Colonic mucosa (tissue), 4 donors: ENCODE data around the gene SFR1. TPM values are rescaled to one million over a fixed set of nuclear protein-coding genes. Genes with fewer than 3 reads are reported as not detected.

Experiments
- DNase-seq: peaks from one replicate; pipeline ENCODE4 v3.0.0-alpha.2; 2020
- H3K27ac ChIP-seq: fragments of 200-600 bp; one replicate; pipeline ENCODE4 v1.8.0; 2021
- H3K27me3 ChIP-seq: fragments of 200-600 bp; one replicate; pipeline ENCODE4 v1.8.0; 2021
- H3K36me3 ChIP-seq: fragments of 200-600 bp; one replicate; pipeline ENCODE4 v1.8.0; 2021
- H3K4me1 ChIP-seq: fragments of 200-600 bp; one replicate; pipeline ENCODE4 v1.8.0; 2021; ENCODE audit warnings: mild to moderate bottlenecking
- H3K4me3 ChIP-seq: fragments of 200-600 bp; one replicate; pipeline ENCODE4 v1.8.0; 2021
- H3K9ac ChIP-seq, 2 donors: one replicate each; pipeline ENCODE4 v1.7.0; 2013; ENCODE audit warnings: control low read depth in 2 of 2, low read depth in 2 of 2, low read length in 2 of 2
- H3K9me3 ChIP-seq: fragments of 200-600 bp; one replicate; pipeline ENCODE4 v1.8.0; 2021
- intact Hi-C: fragments of 100-400 bp; cut with DNase I; formaldehyde crosslinking; loops from one replicate; pipeline ENCODE4 v1.14.1; 2022
- total RNA-seq, 2 donors: library from RNA; stranded (reverse); fragmentation: NEBNext Ultra II Directional in 1 of 2; extraction: Animal tissue kit (Norgen Biotek cat#: 25700) in 1 of 2; gene quantifications; one replicate each; pipeline ENCODE4 v1.2.1, GENCODE V29; 2021
- TF ChIP-seq, protein P1 (sequence below): fragments of 200-600 bp; IDR thresholded peaks from one replicate; pipeline ENCODE4 v1.8.0; 2022; ENCODE audit warnings: antibody characterized with exemption, mild to moderate bottlenecking
- donor health status: healthy.
- donor health status: DM: no; HTN: no; CAD: no.
- donor health status: DM: no; HTN: no; CAD: no.

The SFR1 gene
- total RNA-seq, 2 donors from 2014 or later = 6.8 to 8.0 TPM

DNA sequence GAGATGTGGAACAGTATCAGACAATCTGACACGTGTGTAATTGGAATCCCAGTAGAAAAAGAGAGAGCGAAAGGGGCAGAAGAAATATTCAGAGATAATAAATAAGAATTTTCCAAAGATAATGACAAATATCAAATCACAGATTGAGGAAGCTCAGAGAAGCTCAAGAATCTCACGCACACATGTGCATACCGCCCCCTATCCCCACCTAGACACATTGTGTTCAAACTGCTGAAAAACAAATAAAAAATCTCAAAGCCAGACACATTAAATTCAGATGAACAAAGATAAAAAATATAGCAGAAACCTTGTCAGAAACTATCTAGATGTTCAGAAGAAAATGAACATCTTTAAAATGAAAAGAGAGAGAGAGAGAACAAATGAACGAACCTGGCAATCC, 17.2 kb downstream of the SFR1 start:
- Histone ChIP-seq H3K36me3 (no peaks in the 10 kb centered on the region), H3K4me1 (no peaks in the 10 kb centered on the region), H3K9ac (no peak overlapping the region), H3K4me3 (no peak overlapping the region), H3K9me3 (no peaks in the 10 kb centered on the region), H3K27me3 (no peaks in the 10 kb centered on the region), H3K27ac (no peak overlapping the region)
- intact Hi-C loops = no loop called here
- no peak for DNase-seq
- TF ChIP-seq, protein P1, sequence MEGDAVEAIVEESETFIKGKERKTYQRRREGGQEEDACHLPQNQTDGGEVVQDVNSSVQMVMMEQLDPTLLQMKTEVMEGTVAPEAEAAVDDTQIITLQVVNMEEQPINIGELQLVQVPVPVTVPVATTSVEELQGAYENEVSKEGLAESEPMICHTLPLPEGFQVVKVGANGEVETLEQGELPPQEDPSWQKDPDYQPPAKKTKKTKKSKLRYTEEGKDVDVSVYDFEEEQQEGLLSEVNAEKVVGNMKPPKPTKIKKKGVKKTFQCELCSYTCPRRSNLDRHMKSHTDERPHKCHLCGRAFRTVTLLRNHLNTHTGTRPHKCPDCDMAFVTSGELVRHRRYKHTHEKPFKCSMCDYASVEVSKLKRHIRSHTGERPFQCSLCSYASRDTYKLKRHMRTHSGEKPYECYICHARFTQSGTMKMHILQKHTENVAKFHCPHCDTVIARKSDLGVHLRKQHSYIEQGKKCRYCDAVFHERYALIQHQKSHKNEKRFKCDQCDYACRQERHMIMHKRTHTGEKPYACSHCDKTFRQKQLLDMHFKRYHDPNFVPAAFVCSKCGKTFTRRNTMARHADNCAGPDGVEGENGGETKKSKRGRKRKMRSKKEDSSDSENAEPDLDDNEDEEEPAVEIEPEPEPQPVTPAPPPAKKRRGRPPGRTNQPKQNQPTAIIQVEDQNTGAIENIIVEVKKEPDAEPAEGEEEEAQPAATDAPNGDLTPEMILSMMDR = no peak

DNA sequence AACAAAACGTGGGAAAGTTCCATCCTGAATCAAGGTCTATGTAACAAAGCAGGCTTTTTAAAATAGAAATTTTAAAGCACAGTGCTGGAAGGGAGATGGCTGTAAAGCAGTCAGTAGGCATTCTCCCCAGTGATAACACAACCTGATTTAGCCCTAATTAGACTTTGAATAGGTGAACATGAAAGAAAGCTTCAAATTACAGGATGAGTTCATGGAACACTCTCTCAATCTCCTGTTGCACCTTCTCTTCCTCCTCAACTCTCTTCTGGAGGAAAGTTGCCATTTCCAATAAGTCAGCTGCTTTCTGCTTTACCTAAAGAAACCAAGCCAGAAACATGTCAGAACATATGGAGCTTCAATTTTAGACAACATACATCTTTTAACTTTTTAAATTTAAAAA, 20.1 kb downstream of the SFR1 start:
- TF ChIP-seq, protein P1 = no peak
- DNase-seq = no peak
- Histone ChIP-seq H3K4me3 (no peak overlapping the region), H3K9me3 (no peaks in the 10 kb centered on the region), H3K27me3 (no peaks in the 10 kb centered on the region), H3K27ac (no peak overlapping the region), H3K36me3 (no peaks in the 10 kb centered on the region), H3K9ac (no peak overlapping the region), H3K4me1 (no peaks in the 10 kb centered on the region)
- intact Hi-C loops = no loop called here

DNA sequence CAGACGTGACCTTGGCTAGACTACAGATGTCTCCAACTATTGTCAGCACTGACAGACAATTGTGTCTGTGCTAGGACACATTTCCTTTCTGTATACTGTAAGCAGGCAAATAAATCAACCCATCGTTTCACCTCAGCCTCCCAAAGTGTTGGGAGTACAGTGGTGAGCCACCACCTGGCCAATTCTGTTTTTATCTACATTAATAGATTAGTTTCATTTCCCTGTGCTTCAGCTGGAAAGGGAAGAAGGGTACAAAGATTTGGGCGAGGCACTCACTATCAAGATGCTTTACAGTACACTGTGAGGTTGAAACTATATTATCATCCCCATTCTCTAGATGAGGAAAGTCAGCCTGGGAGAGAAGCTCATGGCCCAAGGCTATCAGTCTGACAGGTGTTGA, 21.9 kb downstream of the SFR1 start:
- TF ChIP-seq, protein P1 = no peak
- Histone ChIP-seq H3K9me3 (no peaks in the 10 kb centered on the region), H3K27ac (no peak overlapping the region), H3K27me3 (no peaks in the 10 kb centered on the region), H3K36me3 (no peaks in the 10 kb centered on the region), H3K9ac (no peak overlapping the region), H3K4me1 (no peaks in the 10 kb centered on the region), H3K4me3 (no peak overlapping the region)
- no peak for DNase-seq
- intact Hi-C loops = no loop called here

DNA sequence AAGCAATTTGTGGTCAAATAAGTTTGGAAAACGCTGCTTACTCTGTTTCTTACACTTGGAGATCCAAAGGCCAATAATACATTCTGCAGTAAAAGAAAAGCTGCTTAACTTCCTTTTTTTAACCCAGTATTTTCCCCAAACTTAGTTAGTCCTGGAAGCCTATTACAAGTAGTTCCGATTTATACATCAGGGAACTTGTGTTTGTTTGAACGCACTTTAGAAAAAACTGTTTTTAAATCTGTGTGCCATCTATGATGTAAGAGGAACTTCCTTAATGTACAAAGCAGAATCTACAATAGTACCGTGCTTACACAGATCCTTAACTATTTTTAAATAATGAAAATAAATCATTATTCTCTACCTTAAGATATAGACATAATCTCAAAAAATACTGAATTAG, 23.0 kb downstream of the SFR1 start:
- Histone ChIP-seq H3K27me3 (no peaks in the 10 kb centered on the region), H3K9ac (no peak overlapping the region), H3K4me1 (no peaks in the 10 kb centered on the region), H3K4me3 (no peak overlapping the region), H3K36me3 (no peaks in the 10 kb centered on the region), H3K9me3 (no peaks in the 10 kb centered on the region), H3K27ac (no peak overlapping the region)
- DNase-seq = no peak
- TF ChIP-seq, protein P1 = no peak
- intact Hi-C loops = no loop called here

DNA sequence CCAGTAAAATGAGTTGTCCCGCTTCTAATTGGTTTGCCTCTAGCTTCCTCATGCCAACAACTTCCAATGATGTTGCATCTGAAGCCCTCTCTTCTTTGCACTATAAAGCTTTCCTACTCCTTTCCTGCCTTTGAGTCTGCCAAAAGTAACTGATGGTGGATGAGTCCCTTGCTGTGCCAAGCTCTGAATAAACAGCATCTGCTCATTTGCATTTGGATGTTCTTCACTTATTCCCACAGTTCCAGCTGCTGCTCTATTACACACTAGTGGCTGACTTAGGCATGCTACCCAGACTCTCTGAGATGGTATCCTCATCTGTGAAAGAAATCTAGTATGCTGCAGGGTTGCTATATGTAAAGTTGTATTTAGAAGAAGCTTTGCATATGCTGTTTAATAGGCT, 24.9 kb downstream of the SFR1 start:
- no peaks in the 10 kb centered on the region for H3K9me3 ChIP-seq
- H3K9ac ChIP-seq = no peak overlapping the region
- no peak overlapping the region for H3K27ac ChIP-seq
- DNase-seq = no peak
- no peaks in the 10 kb centered on the region for H3K4me1 ChIP-seq
- H3K27me3 ChIP-seq = no peaks in the 10 kb centered on the region
- TF ChIP-seq, protein P1 = no peak
- intact Hi-C loops = no loop called here
- no peak overlapping the region for H3K4me3 ChIP-seq
- no peaks in the 10 kb centered on the region for H3K36me3 ChIP-seq

DNA sequence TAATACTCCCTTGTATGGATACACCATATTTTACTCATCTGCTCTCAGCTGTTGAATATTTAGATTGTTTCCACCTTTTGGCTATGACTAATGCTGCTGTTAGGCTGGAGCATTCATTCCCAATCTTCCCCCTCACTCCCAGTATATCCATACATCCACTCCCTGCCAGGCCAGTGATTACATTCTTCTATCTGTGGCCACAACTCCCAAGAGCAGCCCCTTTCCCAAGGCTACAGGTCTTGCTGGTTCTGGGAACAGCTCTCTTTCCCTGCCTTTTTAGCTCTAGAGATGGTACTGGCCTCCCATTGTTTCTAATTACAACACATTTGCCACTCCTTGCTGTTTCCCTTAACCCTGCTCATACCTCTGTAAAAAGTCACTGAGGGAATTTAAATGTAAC, 28.2 kb downstream of the SFR1 start:
- Histone ChIP-seq H3K9ac (no peak overlapping the region), H3K9me3 (no peaks in the 10 kb centered on the region), H3K27ac (no peak overlapping the region), H3K36me3 (no peaks in the 10 kb centered on the region), H3K4me3 (no peak overlapping the region), H3K27me3 (no peaks in the 10 kb centered on the region), H3K4me1 (no peaks in the 10 kb centered on the region)
- intact Hi-C loops = no loop called here
- TF ChIP-seq, protein P1 = no peak
- DNase-seq = no peak
